ENCODE measurements around the gene RAP1A.

RAP1A gene

DNA sequence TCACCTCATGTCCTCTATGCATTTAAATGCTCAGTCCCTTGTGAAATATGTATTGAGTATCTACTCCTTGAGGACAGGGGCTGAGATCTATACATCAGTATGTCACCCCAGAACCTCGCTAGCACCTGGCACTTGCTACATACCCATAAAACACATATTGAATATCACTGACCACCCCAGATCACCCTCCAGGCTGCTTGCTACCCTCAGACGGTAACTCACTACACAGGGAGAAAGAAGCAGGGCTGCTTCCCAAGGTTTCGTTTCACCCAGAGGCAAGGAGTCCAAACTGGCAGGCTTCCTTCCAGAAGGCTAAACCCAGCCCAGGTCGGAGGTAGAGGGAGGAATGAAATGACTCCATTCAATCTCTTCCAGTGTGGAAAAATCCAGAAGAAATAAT, 111.1 kb downstream of the RAP1A start:
- no peak overlapping the region for H3K4me3 ChIP-seq (ENCODE audit: low read length)
- H2BK5ac ChIP-seq (ENCODE audit: low read length) = no peak overlapping the region
- H3K23ac ChIP-seq (ENCODE audit: low read length) = no peak overlapping the region
- no peak overlapping the region for H3K56ac ChIP-seq (ENCODE audit: low read length)
- H3K79me1 ChIP-seq (ENCODE audit: low read length) = peaks cover 3% of the 10 kb centered on the region
- H3K36me3 ChIP-seq (ENCODE audit: control insufficient read depth, insufficient read depth, low read length) = no peaks in the 10 kb centered on the region
- H2AK5ac ChIP-seq (ENCODE audit: low read length) = no peak overlapping the region
- no peaks in the 10 kb centered on the region for H3K27me3 ChIP-seq (ENCODE audit: insufficient read depth, low read length, poor library complexity)
- H2BK15ac ChIP-seq (replicated peaks; ENCODE audit: low read depth) = no peak overlapping the region
- no peaks in the 10 kb centered on the region for H3K79me2 ChIP-seq (ENCODE audit: control insufficient read depth, insufficient read depth, low read length)
- H3K4me1 ChIP-seq (ENCODE audit: control insufficient read depth, low read depth, low read length) = peaks cover 1% of the 10 kb centered on the region
- H4K8ac ChIP-seq (ENCODE audit: low read depth, low read length) = no peak overlapping the region
- no peak overlapping the region for H3K9ac ChIP-seq (ENCODE audit: low read length)
- H3K27ac ChIP-seq (ENCODE audit: low read depth, low read length) = no peak overlapping the region
- no peak overlapping the region for H3K18ac ChIP-seq (ENCODE audit: low read length)
- WGBS (ENCODE audit: extremely low coverage, insufficient coverage, low lambda C conversion rate) = no CpG with 5 or more reads among the region's 4 CpGs
- H4K5ac ChIP-seq (ENCODE audit: low read length) = no peak overlapping the region
- no peak for DNase-seq
- H3K4me2 ChIP-seq (ENCODE audit: low read length) = no peak overlapping the region
- H2BK120ac ChIP-seq (ENCODE audit: low read depth, low read length) = no peak overlapping the region
- H3K4ac ChIP-seq (ENCODE audit: low read depth, low read length) = no peak overlapping the region

DNA sequence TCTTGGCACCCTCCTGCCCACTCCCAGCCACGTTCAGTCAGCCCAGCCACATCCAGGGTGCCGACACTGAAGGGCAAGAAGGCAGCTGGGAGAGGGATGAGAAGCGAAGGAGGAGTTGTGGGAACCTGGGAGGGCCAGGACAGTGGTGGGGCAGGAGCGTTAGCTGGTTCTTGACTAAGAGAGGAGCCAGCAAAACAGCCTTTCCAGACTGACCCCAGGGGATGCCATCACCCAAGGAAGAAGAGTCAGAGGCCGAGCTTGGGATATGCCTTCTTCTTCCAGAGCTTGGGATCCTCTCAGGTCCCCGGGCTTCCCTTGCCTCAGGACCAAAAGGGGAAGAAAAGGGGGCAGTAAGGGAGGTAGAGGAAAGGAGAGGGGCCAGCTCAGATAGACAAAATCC, 112.4 kb downstream of the RAP1A start:
- H2AK5ac ChIP-seq (ENCODE audit: low read length) = no peak overlapping the region
- no peak overlapping the region for H4K8ac ChIP-seq (ENCODE audit: low read depth, low read length)
- no peak overlapping the region for H2BK5ac ChIP-seq (ENCODE audit: low read length)
- H3K23ac ChIP-seq (ENCODE audit: low read length) = no peak overlapping the region
- H3K27me3 ChIP-seq (ENCODE audit: insufficient read depth, low read length, poor library complexity) = no peaks in the 10 kb centered on the region
- no peak overlapping the region for H4K5ac ChIP-seq (ENCODE audit: low read length)
- H2BK120ac ChIP-seq (ENCODE audit: low read depth, low read length) = no peak overlapping the region
- peaks cover 7% of the 10 kb centered on the region for H3K4me1 ChIP-seq (ENCODE audit: control insufficient read depth, low read depth, low read length)
- H3K4me2 ChIP-seq (ENCODE audit: low read length) = no peak overlapping the region
- H3K79me2 ChIP-seq (ENCODE audit: control insufficient read depth, insufficient read depth, low read length) = no peaks in the 10 kb centered on the region
- H3K56ac ChIP-seq (ENCODE audit: low read length) = no peak overlapping the region
- no peak overlapping the region for H3K9ac ChIP-seq (ENCODE audit: low read length)
- no peak overlapping the region for H3K27ac ChIP-seq (ENCODE audit: low read depth, low read length)
- no peak overlapping the region for H3K4me3 ChIP-seq (ENCODE audit: low read length)
- no peak for DNase-seq
- H3K79me1 ChIP-seq (ENCODE audit: low read length) = peaks cover 3% of the 10 kb centered on the region
- H2BK15ac ChIP-seq (replicated peaks; ENCODE audit: low read depth) = no peak overlapping the region
- no peak overlapping the region for H3K4ac ChIP-seq (ENCODE audit: low read depth, low read length)
- no peaks in the 10 kb centered on the region for H3K36me3 ChIP-seq (ENCODE audit: control insufficient read depth, insufficient read depth, low read length)
- no CpG with 5 or more reads among the region's 6 CpGs for WGBS (ENCODE audit: extremely low coverage, insufficient coverage, low lambda C conversion rate)
- no peak overlapping the region for H3K18ac ChIP-seq (ENCODE audit: low read length)

DNA sequence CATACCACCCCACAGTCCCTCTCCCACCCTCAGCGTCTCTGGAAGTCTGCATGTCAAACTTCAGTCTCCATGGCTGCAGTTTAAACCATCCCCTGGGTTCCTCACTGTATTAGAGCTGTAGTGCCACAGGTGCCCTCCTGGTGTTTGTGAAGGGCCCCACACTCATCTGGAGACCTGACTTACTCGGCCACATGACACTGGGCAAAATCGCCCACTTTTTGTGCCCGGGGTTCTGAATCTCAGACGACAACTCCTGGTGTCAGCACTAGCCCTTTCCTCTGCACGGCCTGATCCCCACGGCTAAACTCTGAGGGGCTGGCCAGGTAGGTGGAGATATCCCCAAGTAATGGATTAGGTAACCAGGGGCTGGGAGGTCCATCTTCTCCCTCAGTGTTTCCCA, 113.1 kb downstream of the RAP1A start:
- H3K4me3 ChIP-seq (ENCODE audit: low read length) = no peak overlapping the region
- no peak overlapping the region for H3K27ac ChIP-seq (ENCODE audit: low read depth, low read length)
- H2BK15ac ChIP-seq (replicated peaks; ENCODE audit: low read depth) = no peak overlapping the region
- no peak overlapping the region for H3K18ac ChIP-seq (ENCODE audit: low read length)
- H3K56ac ChIP-seq (ENCODE audit: low read length) = no peak overlapping the region
- no peak overlapping the region for H3K4ac ChIP-seq (ENCODE audit: low read depth, low read length)
- no CpG with 5 or more reads among the region's 7 CpGs for WGBS (ENCODE audit: extremely low coverage, insufficient coverage, low lambda C conversion rate)
- H2AK5ac ChIP-seq (ENCODE audit: low read length) = no peak overlapping the region
- H3K23ac ChIP-seq (ENCODE audit: low read length) = no peak overlapping the region
- H3K4me2 ChIP-seq (ENCODE audit: low read length) = no peak overlapping the region
- DNase-seq = no peak
- peaks cover 7% of the 10 kb centered on the region for H3K4me1 ChIP-seq (ENCODE audit: control insufficient read depth, low read depth, low read length)
- H4K8ac ChIP-seq (ENCODE audit: low read depth, low read length) = no peak overlapping the region
- no peaks in the 10 kb centered on the region for H3K27me3 ChIP-seq (ENCODE audit: insufficient read depth, low read length, poor library complexity)
- no peak overlapping the region for H2BK120ac ChIP-seq (ENCODE audit: low read depth, low read length)
- H4K5ac ChIP-seq (ENCODE audit: low read length) = no peak overlapping the region
- no peaks in the 10 kb centered on the region for H3K36me3 ChIP-seq (ENCODE audit: control insufficient read depth, insufficient read depth, low read length)
- no peaks in the 10 kb centered on the region for H3K79me2 ChIP-seq (ENCODE audit: control insufficient read depth, insufficient read depth, low read length)
- H3K79me1 ChIP-seq (ENCODE audit: low read length) = peaks cover 3% of the 10 kb centered on the region
- H3K9ac ChIP-seq (ENCODE audit: low read length) = no peak overlapping the region
- H2BK5ac ChIP-seq (ENCODE audit: low read length) = no peak overlapping the region

DNA sequence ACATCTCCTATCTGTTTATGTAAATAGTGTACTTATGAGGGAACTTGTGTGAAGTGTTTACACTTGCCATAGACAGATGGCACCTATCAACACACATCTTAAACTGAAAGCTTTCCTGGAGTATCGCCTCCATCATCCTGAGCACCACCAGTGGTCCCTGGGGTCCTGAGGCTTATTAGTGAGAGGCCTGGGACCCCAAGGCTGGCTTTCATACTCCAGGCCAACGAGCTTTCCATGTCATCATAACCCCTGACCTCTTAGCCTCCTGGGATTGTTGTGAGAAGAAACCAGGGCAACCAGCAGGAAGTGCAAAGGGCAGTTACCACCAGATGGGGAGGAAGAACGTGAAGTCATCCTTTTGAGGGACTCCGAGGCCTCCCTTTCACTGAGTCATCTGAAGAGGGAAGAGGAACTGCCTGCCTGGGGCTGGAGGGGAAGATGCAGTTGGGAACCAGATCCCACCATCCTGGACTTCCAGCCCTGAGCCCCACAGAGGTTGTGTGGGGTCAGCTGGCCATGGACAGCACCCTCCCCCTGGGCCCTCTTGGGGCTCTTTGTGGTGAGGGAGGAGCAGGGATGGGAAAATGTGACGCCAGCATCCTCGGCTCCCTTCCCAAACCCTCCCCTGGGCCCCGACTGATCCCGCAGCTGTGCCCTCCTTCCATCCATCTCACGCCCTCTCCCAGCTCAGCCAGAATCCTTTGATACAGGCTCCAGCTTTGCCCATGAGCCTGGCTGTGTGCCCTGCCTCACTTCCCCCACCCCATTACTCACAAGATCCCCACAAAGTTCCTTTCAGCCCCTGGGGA, 113.8 kb downstream of the RAP1A start:
- Histone ChIP-seq H3K18ac (ENCODE audit: low read length) (no peak overlapping the region), H4K8ac (ENCODE audit: low read depth, low read length) (no peak overlapping the region), H3K4ac (ENCODE audit: low read depth, low read length) (no peak overlapping the region), H3K79me2 (ENCODE audit: control insufficient read depth, insufficient read depth, low read length) (no peaks in the 10 kb centered on the region), H3K4me1 (ENCODE audit: control insufficient read depth, low read depth, low read length) (peaks cover 10% of the 10 kb centered on the region), H3K36me3 (ENCODE audit: control insufficient read depth, insufficient read depth, low read length) (no peaks in the 10 kb centered on the region), H3K27me3 (ENCODE audit: insufficient read depth, low read length, poor library complexity) (no peaks in the 10 kb centered on the region), H3K4me2 (ENCODE audit: low read length) (no peak overlapping the region), H3K27ac (ENCODE audit: low read depth, low read length) (no peak overlapping the region), H2BK15ac (replicated peaks; ENCODE audit: low read depth) (no peak overlapping the region), H4K5ac (ENCODE audit: low read length) (no peak overlapping the region), H3K4me3 (ENCODE audit: low read length) (no peak overlapping the region), H2BK120ac (ENCODE audit: low read depth, low read length) (no peak overlapping the region), H3K23ac (ENCODE audit: low read length) (no peak overlapping the region), H2BK5ac (ENCODE audit: low read length) (no peak overlapping the region), H2AK5ac (ENCODE audit: low read length) (no peak overlapping the region), H3K9ac (ENCODE audit: low read length) (no peak overlapping the region), H3K79me1 (ENCODE audit: low read length) (peaks cover 3% of the 10 kb centered on the region), H3K56ac (ENCODE audit: low read length) (peak overlapping the region; percentile 22)
- peak; percentile 83 for DNase-seq
- WGBS (ENCODE audit: extremely low coverage, insufficient coverage, low lambda C conversion rate) = no CpG with 5 or more reads among the region's 9 CpGs

DNA sequence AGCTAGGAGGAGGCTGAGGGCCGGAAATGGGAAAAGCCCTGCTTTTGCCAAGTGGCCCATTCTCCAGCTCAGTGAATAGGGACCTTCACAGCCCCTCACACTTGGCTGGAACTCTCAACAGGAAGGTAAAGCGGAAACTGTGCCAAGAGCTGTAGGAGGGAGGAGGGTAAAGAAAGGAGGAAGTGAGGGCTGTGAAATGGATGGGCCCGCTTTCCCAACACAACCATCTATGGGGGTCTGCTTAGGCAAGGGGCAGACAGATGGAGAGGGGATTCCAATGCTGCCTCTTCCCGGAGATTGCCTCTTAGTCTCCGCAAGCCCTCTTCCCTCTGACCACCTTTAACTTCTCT, 114.4 kb downstream of the RAP1A start:
- Histone ChIP-seq H3K27me3 (ENCODE audit: insufficient read depth, low read length, poor library complexity) (no peaks in the 10 kb centered on the region), H2BK15ac (replicated peaks; ENCODE audit: low read depth) (no peak overlapping the region), H3K4ac (ENCODE audit: low read depth, low read length) (no peak overlapping the region), H3K56ac (ENCODE audit: low read length) (no peak overlapping the region), H4K8ac (ENCODE audit: low read depth, low read length) (no peak overlapping the region), H3K4me2 (ENCODE audit: low read length) (no peak overlapping the region), H3K9ac (ENCODE audit: low read length) (no peak overlapping the region), H2BK5ac (ENCODE audit: low read length) (no peak overlapping the region), H3K27ac (ENCODE audit: low read depth, low read length) (no peak overlapping the region), H3K18ac (ENCODE audit: low read length) (no peak overlapping the region), H3K4me1 (ENCODE audit: control insufficient read depth, low read depth, low read length) (peaks cover 10% of the 10 kb centered on the region), H3K4me3 (ENCODE audit: low read length) (no peak overlapping the region), H3K79me1 (ENCODE audit: low read length) (peaks cover 3% of the 10 kb centered on the region), H2AK5ac (ENCODE audit: low read length) (no peak overlapping the region), H3K79me2 (ENCODE audit: control insufficient read depth, insufficient read depth, low read length) (no peaks in the 10 kb centered on the region), H4K5ac (ENCODE audit: low read length) (no peak overlapping the region), H3K36me3 (ENCODE audit: control insufficient read depth, insufficient read depth, low read length) (no peaks in the 10 kb centered on the region), H2BK120ac (ENCODE audit: low read depth, low read length) (no peak overlapping the region), H3K23ac (ENCODE audit: low read length) (no peak overlapping the region)
- DNase-seq = no peak
- WGBS (ENCODE audit: extremely low coverage, insufficient coverage, low lambda C conversion rate) = no CpG with 5 or more reads among the region's 5 CpGs

DNA sequence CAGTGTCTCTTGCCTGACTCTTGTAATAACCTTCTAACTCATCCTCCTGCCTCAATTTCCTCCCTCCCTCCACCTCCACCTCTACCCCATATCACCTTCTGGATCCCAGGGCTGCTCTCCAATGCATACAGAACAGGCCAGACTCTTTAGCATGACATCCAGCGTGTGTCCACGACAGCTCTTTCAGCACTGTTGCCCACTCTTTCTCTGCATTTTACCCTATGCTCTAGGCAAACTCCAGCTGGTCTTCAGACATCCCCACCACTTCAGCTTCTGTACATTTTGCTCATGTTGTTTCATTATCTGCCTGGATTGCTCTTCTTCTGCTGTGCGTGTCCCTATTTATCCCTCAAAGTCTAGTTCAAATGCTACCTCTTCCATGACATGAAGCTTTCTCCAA, 114.8 kb downstream of the RAP1A start:
- Histone ChIP-seq H3K27ac (ENCODE audit: low read depth, low read length) (no peak overlapping the region), H3K4me1 (ENCODE audit: control insufficient read depth, low read depth, low read length) (peaks cover 10% of the 10 kb centered on the region)
- no peak for DNase-seq

More for the DNA sequence above, 114.8 kb downstream of the RAP1A start:
- no peak overlapping the region for H3K23ac ChIP-seq (ENCODE audit: low read length)
- H3K79me2 ChIP-seq (ENCODE audit: control insufficient read depth, insufficient read depth, low read length) = no peaks in the 10 kb centered on the region
- no peak overlapping the region for H3K4me2 ChIP-seq (ENCODE audit: low read length)
- H3K27me3 ChIP-seq (ENCODE audit: insufficient read depth, low read length, poor library complexity) = no peaks in the 10 kb centered on the region
- no peak overlapping the region for H2BK15ac ChIP-seq (replicated peaks; ENCODE audit: low read depth)
- no peak overlapping the region for H2BK5ac ChIP-seq (ENCODE audit: low read length)
- no peak overlapping the region for H4K5ac ChIP-seq (ENCODE audit: low read length)
- H2BK120ac ChIP-seq (ENCODE audit: low read depth, low read length) = no peak overlapping the region
- H3K56ac ChIP-seq (ENCODE audit: low read length) = no peak overlapping the region
- no peak overlapping the region for H4K8ac ChIP-seq (ENCODE audit: low read depth, low read length)
- H3K79me1 ChIP-seq (ENCODE audit: low read length) = peaks cover 3% of the 10 kb centered on the region
- no peak overlapping the region for H3K4ac ChIP-seq (ENCODE audit: low read depth, low read length)
- no peak overlapping the region for H3K18ac ChIP-seq (ENCODE audit: low read length)
- no peak overlapping the region for H3K9ac ChIP-seq (ENCODE audit: low read length)
- no peak overlapping the region for H2AK5ac ChIP-seq (ENCODE audit: low read length)
- no peaks in the 10 kb centered on the region for H3K36me3 ChIP-seq (ENCODE audit: control insufficient read depth, insufficient read depth, low read length)
- H3K4me3 ChIP-seq (ENCODE audit: low read length) = no peak overlapping the region
- no CpG with 5 or more reads among the region's 3 CpGs for WGBS (ENCODE audit: extremely low coverage, insufficient coverage, low lambda C conversion rate)

Measured in mesendoderm (in vitro differentiated cells).